HL-60 (cell line): ENCODE measurements around the gene RHEBL1.
A peak's percentile ranks its signal among the peaks of the same experiment; 100 is the strongest.

Source experiments
- DNase-seq, 2 experiments: peaks; one replicate each; pipeline ENCODE4 v3.0.0-alpha.2; 2010 to 2020; ENCODE audit warnings: low read depth in 1 of 2, low spot score in 1 of 2
- H3K27ac ChIP-seq: fragments of 250-450 bp; sonication (Bioruptor Pico); replicated peaks from 2 replicates; pipeline ENCODE4 v1.5.1; 2020; ENCODE audit warnings: mild to moderate bottlenecking, moderate library complexity
- H3K27me3 ChIP-seq: fragments of 250-450 bp; sonication (Bioruptor Pico); 2 replicates; pipeline ENCODE4 v1.5.1; 2021; ENCODE audit warnings: mild to moderate bottlenecking, moderate library complexity; ENCODE audit not compliant: insufficient read depth, poor library complexity, severe bottlenecking
- H3K4me3 ChIP-seq: replicated peaks from 2 replicates; pipeline ENCODE4 v1.5.1; 2011; ENCODE audit warnings: mild to moderate bottlenecking, control low read depth, low read length; ENCODE audit not compliant: insufficient read depth
- GABPA ChIP-seq: IDR thresholded peaks from 2 replicates; pipeline ENCODE4 v1.6.1; 2012; ENCODE audit warnings: low read depth
- POLR2AphosphoS5 ChIP-seq: IDR thresholded peaks from 2 replicates; pipeline ENCODE4 v1.6.1; 2012; ENCODE audit warnings: low read depth
- SPI1 ChIP-seq: IDR thresholded peaks from 2 replicates; pipeline ENCODE4 v1.6.1; 2012; ENCODE audit warnings: low read depth, mild to moderate bottlenecking, borderline replicate concordance
- TF ChIP-seq, protein P1 (sequence below): IDR thresholded peaks from one replicate; pipeline ENCODE4 v1.5.1; 2011; ENCODE audit warnings: low read length, control low read depth, inconsistent platforms; ENCODE audit not compliant: insufficient read depth
- TF ChIP-seq, protein P2 (sequence below): IDR thresholded peaks from 2 replicates; pipeline ENCODE4 v1.6.1; 2012; ENCODE audit warnings: low read depth; ENCODE audit not compliant: insufficient replicate concordance

The RHEBL1 gene

DNA sequence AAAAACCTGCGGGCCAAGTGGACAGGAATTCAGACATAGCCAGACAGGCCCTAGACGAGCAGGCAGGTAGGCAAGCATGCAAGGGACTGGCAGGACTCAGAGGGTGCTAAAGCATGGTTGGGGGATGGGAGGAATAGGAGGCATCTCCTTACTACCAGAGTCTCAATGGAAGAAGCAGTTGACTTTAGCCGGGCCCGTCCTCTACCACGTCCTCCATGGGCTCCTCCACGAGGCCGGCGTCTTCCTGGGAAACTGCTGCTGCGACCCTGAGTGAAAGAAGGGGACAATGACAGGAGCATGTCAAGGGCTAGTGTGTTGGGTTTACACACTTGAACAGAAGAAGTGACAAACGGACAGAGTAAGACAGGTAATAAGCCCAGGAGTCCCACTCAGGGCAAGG, 20.8 kb downstream of the RHEBL1 start:
- H3K4me3 ChIP-seq, result no peak overlapping the region
- no peak overlapping the region for H3K27ac ChIP-seq
- H3K27me3 ChIP-seq, result no peaks in the 10 kb centered on the region
- no peak for DNase-seq
- no peak for TF ChIP-seq SPI1
- TF ChIP-seq POLR2AphosphoS5, result no peak
- no peak for TF ChIP-seq GABPA
- TF ChIP-seq, protein P1, sequence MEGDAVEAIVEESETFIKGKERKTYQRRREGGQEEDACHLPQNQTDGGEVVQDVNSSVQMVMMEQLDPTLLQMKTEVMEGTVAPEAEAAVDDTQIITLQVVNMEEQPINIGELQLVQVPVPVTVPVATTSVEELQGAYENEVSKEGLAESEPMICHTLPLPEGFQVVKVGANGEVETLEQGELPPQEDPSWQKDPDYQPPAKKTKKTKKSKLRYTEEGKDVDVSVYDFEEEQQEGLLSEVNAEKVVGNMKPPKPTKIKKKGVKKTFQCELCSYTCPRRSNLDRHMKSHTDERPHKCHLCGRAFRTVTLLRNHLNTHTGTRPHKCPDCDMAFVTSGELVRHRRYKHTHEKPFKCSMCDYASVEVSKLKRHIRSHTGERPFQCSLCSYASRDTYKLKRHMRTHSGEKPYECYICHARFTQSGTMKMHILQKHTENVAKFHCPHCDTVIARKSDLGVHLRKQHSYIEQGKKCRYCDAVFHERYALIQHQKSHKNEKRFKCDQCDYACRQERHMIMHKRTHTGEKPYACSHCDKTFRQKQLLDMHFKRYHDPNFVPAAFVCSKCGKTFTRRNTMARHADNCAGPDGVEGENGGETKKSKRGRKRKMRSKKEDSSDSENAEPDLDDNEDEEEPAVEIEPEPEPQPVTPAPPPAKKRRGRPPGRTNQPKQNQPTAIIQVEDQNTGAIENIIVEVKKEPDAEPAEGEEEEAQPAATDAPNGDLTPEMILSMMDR, result no peak
- TF ChIP-seq, protein P2, sequence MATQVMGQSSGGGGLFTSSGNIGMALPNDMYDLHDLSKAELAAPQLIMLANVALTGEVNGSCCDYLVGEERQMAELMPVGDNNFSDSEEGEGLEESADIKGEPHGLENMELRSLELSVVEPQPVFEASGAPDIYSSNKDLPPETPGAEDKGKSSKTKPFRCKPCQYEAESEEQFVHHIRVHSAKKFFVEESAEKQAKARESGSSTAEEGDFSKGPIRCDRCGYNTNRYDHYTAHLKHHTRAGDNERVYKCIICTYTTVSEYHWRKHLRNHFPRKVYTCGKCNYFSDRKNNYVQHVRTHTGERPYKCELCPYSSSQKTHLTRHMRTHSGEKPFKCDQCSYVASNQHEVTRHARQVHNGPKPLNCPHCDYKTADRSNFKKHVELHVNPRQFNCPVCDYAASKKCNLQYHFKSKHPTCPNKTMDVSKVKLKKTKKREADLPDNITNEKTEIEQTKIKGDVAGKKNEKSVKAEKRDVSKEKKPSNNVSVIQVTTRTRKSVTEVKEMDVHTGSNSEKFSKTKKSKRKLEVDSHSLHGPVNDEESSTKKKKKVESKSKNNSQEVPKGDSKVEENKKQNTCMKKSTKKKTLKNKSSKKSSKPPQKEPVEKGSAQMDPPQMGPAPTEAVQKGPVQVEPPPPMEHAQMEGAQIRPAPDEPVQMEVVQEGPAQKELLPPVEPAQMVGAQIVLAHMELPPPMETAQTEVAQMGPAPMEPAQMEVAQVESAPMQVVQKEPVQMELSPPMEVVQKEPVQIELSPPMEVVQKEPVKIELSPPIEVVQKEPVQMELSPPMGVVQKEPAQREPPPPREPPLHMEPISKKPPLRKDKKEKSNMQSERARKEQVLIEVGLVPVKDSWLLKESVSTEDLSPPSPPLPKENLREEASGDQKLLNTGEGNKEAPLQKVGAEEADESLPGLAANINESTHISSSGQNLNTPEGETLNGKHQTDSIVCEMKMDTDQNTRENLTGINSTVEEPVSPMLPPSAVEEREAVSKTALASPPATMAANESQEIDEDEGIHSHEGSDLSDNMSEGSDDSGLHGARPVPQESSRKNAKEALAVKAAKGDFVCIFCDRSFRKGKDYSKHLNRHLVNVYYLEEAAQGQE, result no peak

DNA sequence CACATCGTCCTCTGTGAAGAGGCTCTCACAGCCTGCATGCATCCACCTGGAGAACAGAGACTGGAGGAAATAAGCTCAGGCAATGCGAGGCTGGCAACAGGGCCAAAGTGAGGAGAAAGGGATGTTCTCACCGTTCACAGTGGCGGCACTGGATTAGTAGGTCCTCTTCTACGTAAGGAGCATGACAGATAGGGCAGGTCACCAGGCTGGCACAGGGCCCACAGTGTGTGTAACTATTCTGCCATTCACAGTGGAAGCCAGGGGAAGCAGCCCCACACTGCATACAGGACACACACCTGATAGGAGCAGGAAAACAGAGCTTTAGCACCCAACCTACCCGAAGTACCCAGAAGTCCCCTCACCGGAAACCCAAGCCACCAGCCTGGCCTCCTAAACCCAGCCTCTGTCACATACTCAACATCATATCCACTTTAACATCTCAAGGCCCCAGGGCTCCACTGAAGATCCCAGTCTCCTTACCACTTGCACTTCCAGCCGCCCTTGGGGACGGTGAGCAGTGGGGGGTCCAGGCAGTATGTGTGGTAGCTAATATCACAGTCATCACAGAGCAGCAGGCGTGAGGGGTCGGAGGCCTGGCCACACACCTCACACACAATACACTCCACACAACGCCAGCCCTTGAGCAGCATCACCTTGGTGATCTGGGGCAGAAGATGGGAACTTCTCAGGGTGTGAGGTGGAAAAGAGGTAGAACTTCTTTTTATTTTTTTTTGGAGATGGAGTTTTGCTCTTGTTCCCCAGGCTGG, 23.5 kb downstream of the RHEBL1 start:
- Histone ChIP-seq H3K27ac (no peak overlapping the region), H3K4me3 (no peak overlapping the region), H3K27me3 (no peaks in the 10 kb centered on the region)
- TF ChIP-seq GABPA (no peak), SPI1 (no peak)
- DNase-seq, result no peak

DNA sequence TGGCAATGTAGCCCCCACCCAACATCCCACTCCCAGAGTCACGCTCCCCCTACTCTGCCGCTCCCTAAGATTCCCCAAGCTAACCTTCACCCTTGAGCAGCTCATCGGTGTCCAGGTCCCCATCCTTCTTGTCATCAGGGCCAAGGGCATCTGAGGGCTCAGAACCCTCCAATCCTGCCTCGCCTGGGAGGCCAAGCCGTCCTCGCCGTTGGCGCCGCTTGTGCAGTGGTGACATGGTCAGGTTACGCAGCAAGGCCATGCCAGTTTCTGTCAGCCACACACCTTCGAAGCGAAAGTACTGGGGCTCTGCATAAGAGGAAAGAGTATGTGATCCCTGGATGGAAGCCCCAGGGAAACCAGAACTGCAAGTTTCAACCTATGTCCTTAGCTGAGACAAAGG, 25.1 kb downstream of the RHEBL1 start:
- no peak for DNase-seq
- Histone ChIP-seq H3K27ac (no peak overlapping the region), H3K27me3 (no peaks in the 10 kb centered on the region), H3K4me3 (no peak overlapping the region)
- TF ChIP-seq, protein P1, result no peak

DNA sequence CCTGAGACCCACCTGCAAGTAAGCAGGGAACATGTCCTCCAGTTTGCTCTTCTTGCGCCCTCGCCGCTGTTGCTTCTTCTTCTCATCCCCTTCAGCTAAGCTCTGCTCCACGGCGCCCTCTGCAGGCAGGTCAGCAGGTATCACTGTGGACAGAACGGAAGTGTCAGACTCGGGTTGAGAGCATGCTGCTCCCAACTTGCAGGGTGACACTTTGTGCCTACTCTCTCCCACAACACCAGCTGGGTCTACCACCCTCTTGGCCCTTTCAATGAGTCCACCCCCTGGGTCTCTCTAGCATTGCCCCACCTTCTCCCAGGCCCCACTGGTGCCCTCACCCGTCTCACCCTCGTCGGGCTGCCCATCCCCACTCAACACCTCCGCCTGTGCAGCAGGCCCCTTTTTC, 25.9 kb downstream of the RHEBL1 start:
- TF ChIP-seq, protein P2, result no peak
- TF ChIP-seq, protein P1, result peak; percentile 88
- peak; percentile 73; the same call in 1 of the 2 replicates for TF ChIP-seq SPI1
- peak; percentile 32; the same call in 1 of the 2 replicates for TF ChIP-seq POLR2AphosphoS5
- TF ChIP-seq GABPA, result no peak
- Histone ChIP-seq H3K4me3 (no peak overlapping the region), H3K27ac (no peak overlapping the region), H3K27me3 (no peaks in the 10 kb centered on the region)
- DNase-seq, result peak in 1 of 2 experiments; percentile 86
